ENCODE data around the gene MAGOH.

The MAGOH gene

GRCh38 chr1:53267761-53268160, 29.4 kb upstream of the MAGOH start:
- H3K9ac ChIP-seq (ENCODE audit: low read depth, low read length): no peak overlapping the region

GRCh38 chr1:53266038-53266437, 27.7 kb upstream of the MAGOH start:
- Histone ChIP-seq H3K9me3 (replicated peaks; ENCODE audit: low read length) (no peaks in the 10 kb centered on the region), H3K4me2 (ENCODE audit: low read length) (no peak overlapping the region), H3K36me3 (ENCODE audit: insufficient read depth, low read length) (peaks cover 27% of the 10 kb centered on the region), H3K27me3 (ENCODE audit: control insufficient read depth, insufficient read depth, low read length) (no peaks in the 10 kb centered on the region), H3K9ac (ENCODE audit: low read depth, low read length) (no peak overlapping the region), H3K4me1 (ENCODE audit: control insufficient read depth, insufficient read depth, low read length) (no peaks in the 10 kb centered on the region), H3K4me3 (ENCODE audit: low read length) (no peak overlapping the region)

More at GRCh38 chr1:53267761-53268160, 29.4 kb upstream of the MAGOH start:
- no peaks in the 10 kb centered on the region for H3K9me3 ChIP-seq (replicated peaks; ENCODE audit: low read length)
- H3K4me2 ChIP-seq (ENCODE audit: low read length): no peak overlapping the region
- no peaks in the 10 kb centered on the region for H3K4me1 ChIP-seq (ENCODE audit: control insufficient read depth, insufficient read depth, low read length)
- peaks cover 13% of the 10 kb centered on the region for H3K36me3 ChIP-seq (ENCODE audit: insufficient read depth, low read length)
- H3K27me3 ChIP-seq (ENCODE audit: control insufficient read depth, insufficient read depth, low read length): no peaks in the 10 kb centered on the region
- H3K4me3 ChIP-seq (ENCODE audit: low read length): no peak overlapping the region

- no peaks in the 10 kb centered on the region for H3K9me3 ChIP-seq (replicated peaks; ENCODE audit: low read length)
- H3K9ac ChIP-seq (ENCODE audit: low read depth, low read length): no peak overlapping the region
- H3K4me3 ChIP-seq (ENCODE audit: low read length): no peak overlapping the region
- no peaks in the 10 kb centered on the region for H3K4me1 ChIP-seq (ENCODE audit: control insufficient read depth, insufficient read depth, low read length)
- H3K36me3 ChIP-seq (ENCODE audit: insufficient read depth, low read length): peaks cover 27% of the 10 kb centered on the region
- no peak overlapping the region for H3K4me2 ChIP-seq (ENCODE audit: low read length)
- H3K27me3 ChIP-seq (ENCODE audit: control insufficient read depth, insufficient read depth, low read length): no peaks in the 10 kb centered on the region
Measured at GRCh38 chr1:53265581-53265980, 27.3 kb upstream of the MAGOH start.

- no peak overlapping the region for H3K4me2 ChIP-seq (ENCODE audit: low read length)
- no peak overlapping the region for H3K9ac ChIP-seq (ENCODE audit: low read depth, low read length)
- no peaks in the 10 kb centered on the region for H3K9me3 ChIP-seq (replicated peaks; ENCODE audit: low read length)
- H3K4me1 ChIP-seq (ENCODE audit: control insufficient read depth, insufficient read depth, low read length): no peaks in the 10 kb centered on the region
- peaks cover 37% of the 10 kb centered on the region for H3K36me3 ChIP-seq (ENCODE audit: insufficient read depth, low read length)
- no peaks in the 10 kb centered on the region for H3K27me3 ChIP-seq (ENCODE audit: control insufficient read depth, insufficient read depth, low read length)
- H3K4me3 ChIP-seq (ENCODE audit: low read length): no peak overlapping the region
Measured at GRCh38 chr1:53264048-53264447, 25.7 kb upstream of the MAGOH start.

GRCh38 chr1:53262000-53262399, 23.7 kb upstream of the MAGOH start:
- H3K4me1 ChIP-seq (ENCODE audit: control insufficient read depth, insufficient read depth, low read length): no peaks in the 10 kb centered on the region
- H3K4me2 ChIP-seq (ENCODE audit: low read length): no peak overlapping the region
- H3K4me3 ChIP-seq (ENCODE audit: low read length): no peak overlapping the region
- no peaks in the 10 kb centered on the region for H3K9me3 ChIP-seq (replicated peaks; ENCODE audit: low read length)
- peaks cover 37% of the 10 kb centered on the region for H3K36me3 ChIP-seq (ENCODE audit: insufficient read depth, low read length)
- no peak overlapping the region for H3K9ac ChIP-seq (ENCODE audit: low read depth, low read length)
- no peaks in the 10 kb centered on the region for H3K27me3 ChIP-seq (ENCODE audit: control insufficient read depth, insufficient read depth, low read length)

- Histone ChIP-seq H3K9ac (ENCODE audit: low read depth, low read length) (no peak overlapping the region), H3K4me3 (ENCODE audit: low read length) (no peak overlapping the region), H3K9me3 (replicated peaks; ENCODE audit: low read length) (no peaks in the 10 kb centered on the region), H3K4me1 (ENCODE audit: control insufficient read depth, insufficient read depth, low read length) (no peaks in the 10 kb centered on the region), H3K4me2 (ENCODE audit: low read length) (no peak overlapping the region), H3K27me3 (ENCODE audit: control insufficient read depth, insufficient read depth, low read length) (no peaks in the 10 kb centered on the region), H3K36me3 (ENCODE audit: insufficient read depth, low read length) (peaks cover 39% of the 10 kb centered on the region)
Measured at GRCh38 chr1:53260631-53261247, 22.4 kb upstream of the MAGOH start.

- Histone ChIP-seq H3K4me2 (ENCODE audit: low read length) (no peak overlapping the region), H3K36me3 (ENCODE audit: insufficient read depth, low read length) (peaks cover 45% of the 10 kb centered on the region), H3K9me3 (replicated peaks; ENCODE audit: low read length) (no peaks in the 10 kb centered on the region), H3K4me3 (ENCODE audit: low read length) (no peak overlapping the region), H3K27me3 (ENCODE audit: control insufficient read depth, insufficient read depth, low read length) (no peaks in the 10 kb centered on the region), H3K4me1 (ENCODE audit: control insufficient read depth, insufficient read depth, low read length) (no peaks in the 10 kb centered on the region), H3K9ac (ENCODE audit: low read depth, low read length) (no peak overlapping the region)
Measured at GRCh38 chr1:53259932-53260331, 21.6 kb upstream of the MAGOH start.

- Histone ChIP-seq H3K9me3 (replicated peaks; ENCODE audit: low read length) (no peaks in the 10 kb centered on the region), H3K4me1 (ENCODE audit: control insufficient read depth, insufficient read depth, low read length) (no peaks in the 10 kb centered on the region), H3K4me3 (ENCODE audit: low read length) (no peak overlapping the region), H3K27me3 (ENCODE audit: control insufficient read depth, insufficient read depth, low read length) (no peaks in the 10 kb centered on the region), H3K9ac (ENCODE audit: low read depth, low read length) (no peak overlapping the region), H3K4me2 (ENCODE audit: low read length) (no peak overlapping the region), H3K36me3 (ENCODE audit: insufficient read depth, low read length) (peaks cover 48% of the 10 kb centered on the region)
Measured at GRCh38 chr1:53258216-53258615, 19.9 kb upstream of the MAGOH start.

GRCh38 chr1:53257454-53258081, 19.2 kb upstream of the MAGOH start:
- Histone ChIP-seq H3K4me2 (ENCODE audit: low read length) (no peak overlapping the region), H3K27me3 (ENCODE audit: control insufficient read depth, insufficient read depth, low read length) (no peaks in the 10 kb centered on the region), H3K4me3 (ENCODE audit: low read length) (no peak overlapping the region), H3K9me3 (replicated peaks; ENCODE audit: low read length) (no peaks in the 10 kb centered on the region), H3K36me3 (ENCODE audit: insufficient read depth, low read length) (peaks cover 43% of the 10 kb centered on the region), H3K4me1 (ENCODE audit: control insufficient read depth, insufficient read depth, low read length) (no peaks in the 10 kb centered on the region), H3K9ac (ENCODE audit: low read depth, low read length) (no peak overlapping the region)

- H3K36me3 ChIP-seq (ENCODE audit: insufficient read depth, low read length): peaks cover 36% of the 10 kb centered on the region
- H3K9me3 ChIP-seq (replicated peaks; ENCODE audit: low read length): no peaks in the 10 kb centered on the region
- H3K4me1 ChIP-seq (ENCODE audit: control insufficient read depth, insufficient read depth, low read length): no peaks in the 10 kb centered on the region
- H3K9ac ChIP-seq (ENCODE audit: low read depth, low read length): no peak overlapping the region
- no peak overlapping the region for H3K4me3 ChIP-seq (ENCODE audit: low read length)
- no peaks in the 10 kb centered on the region for H3K27me3 ChIP-seq (ENCODE audit: control insufficient read depth, insufficient read depth, low read length)
- H3K4me2 ChIP-seq (ENCODE audit: low read length): no peak overlapping the region
Measured at GRCh38 chr1:53256511-53257453, 18.5 kb upstream of the MAGOH start.

- Histone ChIP-seq H3K36me3 (ENCODE audit: insufficient read depth, low read length) (peaks cover 31% of the 10 kb centered on the region), H3K9ac (ENCODE audit: low read depth, low read length) (no peak overlapping the region), H3K4me3 (ENCODE audit: low read length) (no peak overlapping the region), H3K9me3 (replicated peaks; ENCODE audit: low read length) (no peaks in the 10 kb centered on the region), H3K4me1 (ENCODE audit: control insufficient read depth, insufficient read depth, low read length) (no peaks in the 10 kb centered on the region), H3K27me3 (ENCODE audit: control insufficient read depth, insufficient read depth, low read length) (no peaks in the 10 kb centered on the region), H3K4me2 (ENCODE audit: low read length) (no peak overlapping the region)
Measured at GRCh38 chr1:53255031-53255430, 16.7 kb upstream of the MAGOH start.
